HFF-Myc (cell line): ENCODE results near the gene SRCIN1.

ENCODE experiments used
- DNase-seq: peaks from one replicate; pipeline ENCODE4 v3.0.0-alpha.2; 2011; ENCODE audit warnings: low read depth; ENCODE audit errors: extremely low read depth
- H3K4me3 ChIP-seq: replicated peaks from 2 replicates; pipeline ENCODE4 v1.5.1; 2011; ENCODE audit warnings: low read depth, mild to moderate bottlenecking, control low read depth, low read length
- CTCF ChIP-seq: IDR thresholded peaks from 2 replicates; pipeline ENCODE4 v1.5.1; 2012; ENCODE audit warnings: mild to moderate bottlenecking, low read depth, low read length, control low read depth; ENCODE audit errors: missing control alignments

Gene SRCIN1

GRCh38 chr17:38558728-38559050, 47.1 kb downstream of the SRCIN1 start:
- no peak for DNase-seq
- no peak for TF ChIP-seq CTCF
- peak overlapping the region; percentile 30 for H3K4me3 ChIP-seq

- DNase-seq = peak; percentile 65
- peak; percentile 91 for TF ChIP-seq CTCF
Measured at GRCh38 chr17:38557836-38558727, 47.7 kb downstream of the SRCIN1 start.

GRCh38 chr17:38557396-38557795, 48.4 kb downstream of the SRCIN1 start:
- no peak for TF ChIP-seq CTCF
- no peak overlapping the region for H3K4me3 ChIP-seq
- no peak for DNase-seq

More at GRCh38 chr17:38557836-38558727, 47.7 kb downstream of the SRCIN1 start:
- H3K4me3 ChIP-seq = peak overlapping the region; percentile 30

- no peak overlapping the region for H3K4me3 ChIP-seq
- DNase-seq = no peak
- TF ChIP-seq CTCF = no peak
Measured at GRCh38 chr17:38556239-38556638, 49.5 kb downstream of the SRCIN1 start.

GRCh38 chr17:38554430-38555350, 51.1 kb downstream of the SRCIN1 start:
- DNase-seq = no peak
- H3K4me3 ChIP-seq = no peak overlapping the region
- TF ChIP-seq CTCF = no peak

- DNase-seq = no peak
- no peak overlapping the region for H3K4me3 ChIP-seq
- no peak for TF ChIP-seq CTCF
Measured at GRCh38 chr17:38552343-38552742, 53.4 kb downstream of the SRCIN1 start.
